H1 (cell line): Measurements from ENCODE around the gene IFNA17. TPM values are rescaled to one million over a fixed set of nuclear protein-coding genes. Genes with fewer than 3 reads are reported as not detected.

Experiments
- ATF2 ChIP-seq: IDR thresholded peaks from 2 replicates; pipeline ENCODE4 v1.6.1; 2012; ENCODE audit warnings: low read length, inconsistent platforms
- GABPA ChIP-seq: IDR thresholded peaks from 2 replicates; pipeline ENCODE4 v1.6.1; 2011; ENCODE audit warnings: mild to moderate bottlenecking, low read length, moderate library complexity, borderline replicate concordance; ENCODE audit not compliant: insufficient read depth
- polyA plus RNA-seq, 7 experiments: library from polyadenylated mRNA; depleted of rRNA in 3 of 7; stranded (reverse) in 5 of 7; unstranded in 2 of 7; fragments of >200 nt in 5 of 7; fragments of 200-250 nt in 2 of 7; gene quantifications; 1 replicate in 5 of 7; 2 replicates in 1 of 7; 4 replicates in 1 of 7; pipeline versions ENCODE4 v1.2.1 to v1.2.3, GENCODE V29; 2011 to 2013; ENCODE audit warnings: missing spikeins in 2 of 7, mixed read lengths in 2 of 7
- total RNA-seq: library from RNA; stranded (reverse); fragmentation: NEBNext Ultra II Directional; extraction: Animal tissue kit (Norgen Biotek cat#: 25700); gene quantifications from 2 replicates; pipeline ENCODE4 v1.2.1, GENCODE V29; 2021

Gene IFNA17
- total and polyA plus RNA-seq, 2 of the 8 experiments (the other 6 are each of a cell fraction or from before 2014, with no cell fraction given) = not detected

GRCh38 chr9:21234153-21234687, 6.2 kb upstream of the IFNA17 start (continued):
- TF ChIP-seq ATF2 = no peak
- no peak for TF ChIP-seq GABPA
